K562 (cell line): ENCODE measurements around the gene ADGRG1.

Experiments
- ID3 ChIP-seq, 2 experiments: fragments of 250-450 bp in 1 of 2; fragments of 450-650 bp in 1 of 2; sonication (Bioruptor Pico) in 1 of 2; IDR thresholded peaks; 2 replicates each; pipeline versions ENCODE4 v1.6.1 to v1.8.0; 2016 to 2021; ENCODE audit warnings: mild to moderate bottlenecking in 2 of 2, moderate library complexity in 2 of 2, missing compliant biosample characterization in 1 of 2, missing genetic modification characterization in 1 of 2
- SP1 ChIP-seq: sonication (generic); formaldehyde crosslinking; IDR thresholded peaks from 2 replicates; pipeline ENCODE4 v1.8.1; 2022; ENCODE audit warnings: mild to moderate bottlenecking, missing genetic modification reagents
- TF ChIP-seq, protein P1 (sequence below), 2 experiments: fragments of 450-650 bp in 1 of 2; IDR thresholded peaks; 2 replicates each; pipeline ENCODE4 v1.6.1; 2011 to 2017; ENCODE audit warnings: low read depth in 2 of 2, antibody characterized with exemption in 1 of 2, borderline replicate concordance in 1 of 2, low read length in 1 of 2, mild to moderate bottlenecking in 1 of 2, mixed read lengths in 1 of 2; ENCODE audit not compliant: control insufficient read depth in 1 of 2

- TF ChIP-seq ID3 (CRISPR knock-in tag; IDR thresholded peaks at IDR 0.05): no peak
- no peak for TF ChIP-seq ID3 (tag; IDR thresholded peaks at IDR 0.05)
- TF ChIP-seq SP1 (CRISPR knock-in tag): no peak
- TF ChIP-seq, protein P1, sequence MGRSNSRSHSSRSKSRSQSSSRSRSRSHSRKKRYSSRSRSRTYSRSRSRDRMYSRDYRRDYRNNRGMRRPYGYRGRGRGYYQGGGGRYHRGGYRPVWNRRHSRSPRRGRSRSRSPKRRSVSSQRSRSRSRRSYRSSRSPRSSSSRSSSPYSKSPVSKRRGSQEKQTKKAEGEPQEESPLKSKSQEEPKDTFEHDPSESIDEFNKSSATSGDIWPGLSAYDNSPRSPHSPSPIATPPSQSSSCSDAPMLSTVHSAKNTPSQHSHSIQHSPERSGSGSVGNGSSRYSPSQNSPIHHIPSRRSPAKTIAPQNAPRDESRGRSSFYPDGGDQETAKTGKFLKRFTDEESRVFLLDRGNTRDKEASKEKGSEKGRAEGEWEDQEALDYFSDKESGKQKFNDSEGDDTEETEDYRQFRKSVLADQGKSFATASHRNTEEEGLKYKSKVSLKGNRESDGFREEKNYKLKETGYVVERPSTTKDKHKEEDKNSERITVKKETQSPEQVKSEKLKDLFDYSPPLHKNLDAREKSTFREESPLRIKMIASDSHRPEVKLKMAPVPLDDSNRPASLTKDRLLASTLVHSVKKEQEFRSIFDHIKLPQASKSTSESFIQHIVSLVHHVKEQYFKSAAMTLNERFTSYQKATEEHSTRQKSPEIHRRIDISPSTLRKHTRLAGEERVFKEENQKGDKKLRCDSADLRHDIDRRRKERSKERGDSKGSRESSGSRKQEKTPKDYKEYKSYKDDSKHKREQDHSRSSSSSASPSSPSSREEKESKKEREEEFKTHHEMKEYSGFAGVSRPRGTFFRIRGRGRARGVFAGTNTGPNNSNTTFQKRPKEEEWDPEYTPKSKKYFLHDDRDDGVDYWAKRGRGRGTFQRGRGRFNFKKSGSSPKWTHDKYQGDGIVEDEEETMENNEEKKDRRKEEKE (IDR thresholded peaks at IDR 0.05; ENCODE audit: borderline replicate concordance in 1 of 2, control insufficient read depth in 1 of 2, low read depth in 2 of 2, low read length in 1 of 2): no peak
Observed at GRCh38 chr16:57594531-57595031, 33.8 kb upstream of the ADGRG1 start.
